Suprapubic skin (tissue), 4 donors: ENCODE data around the gene ANO8. TPM values are rescaled to one million over a fixed set of nuclear protein-coding genes. Genes with fewer than 3 reads are reported as not detected.

ENCODE experiments used
- DNase-seq, 2 donors: peaks; one replicate each; pipeline ENCODE4 v3.0.0-alpha.2; 2019; ENCODE audit warnings: low spot score in 2 of 2
- H3K27ac ChIP-seq: fragments of 200-600 bp; sonication (generic); one replicate; pipeline ENCODE4 v1.5.1; 2019
- H3K27me3 ChIP-seq: fragments of 200-600 bp; sonication (generic); one replicate; pipeline ENCODE4 v1.5.1; 2019
- H3K36me3 ChIP-seq: fragments of 200-600 bp; sonication (generic); one replicate; pipeline ENCODE4 v1.5.1; 2019
- H3K4me1 ChIP-seq: fragments of 200-600 bp; sonication (generic); one replicate; pipeline ENCODE4 v1.5.1; 2019
- H3K4me3 ChIP-seq: fragments of 200-600 bp; sonication (generic); one replicate; pipeline ENCODE4 v1.5.1; 2019; ENCODE audit warnings: mild to moderate bottlenecking
- H3K9me3 ChIP-seq: fragments of 200-600 bp; sonication (generic); one replicate; pipeline ENCODE4 v1.5.1; 2019
- CTCF ChIP-seq, 2 donors: fragments of 200-600 bp in 1 of 2; fragments of 450-650 bp in 1 of 2; sonication (generic) in 1 of 2; IDR thresholded peaks; one replicate each; pipeline ENCODE4 v1.5.1; 2016 to 2019; ENCODE audit warnings: antibody characterized with exemption in 2 of 2, mild to moderate bottlenecking in 1 of 2, moderate library complexity in 1 of 2
- EP300 ChIP-seq: sonication (generic); formaldehyde crosslinking; IDR thresholded peaks from one replicate; pipeline ENCODE4 v1.6.1; 2017; ENCODE audit warnings: antibody characterized with exemption
- POLR2A ChIP-seq, 2 donors: fragments of 450-650 bp; IDR thresholded peaks; one replicate each; pipeline ENCODE4 v1.6.1; 2017; ENCODE audit warnings: antibody characterized with exemption in 2 of 2, mild to moderate bottlenecking in 2 of 2, moderate library complexity in 2 of 2
- POLR2AphosphoS5 ChIP-seq, 3 donors: sonication (generic); formaldehyde crosslinking; IDR thresholded peaks; one replicate each; pipeline ENCODE4 v1.6.1; 2017; ENCODE audit warnings: antibody characterized with exemption in 3 of 3
- WGBS: methylation state at CpG from one replicate; pipeline ENCODE4 v1.1.5; 2018; 5-methylcytosine and 5-hydroxymethylcytosine counted together
- total RNA-seq, 4 donors: library from RNA; depleted of rRNA; stranded (reverse); fragments of >200 nt; gene quantifications; one replicate each; pipeline ENCODE4 v1.1.0, GENCODE V29; 2016

The ANO8 gene
- total RNA-seq, 4 donors from 2014 or later = 29.9 to 47.1 (median 37.1) TPM

- peak overlapping the region; percentile 78 for H3K4me3 ChIP-seq
- TF ChIP-seq POLR2A (IDR thresholded peaks at IDR 0.05) = no peak
- TF ChIP-seq EP300 = no peak
- TF ChIP-seq POLR2AphosphoS5 (IDR thresholded peaks at IDR 0.05) = no peak
- no peak for TF ChIP-seq CTCF (IDR thresholded peaks at IDR 0.05)
- no peak for DNase-seq
- 48% methylated on average over 10 of the region's 12 CpGs for WGBS
- peaks cover 54% of the 10 kb centered on the region for H3K4me1 ChIP-seq
- no peaks in the 10 kb centered on the region for H3K36me3 ChIP-seq
- H3K27ac ChIP-seq = no peak overlapping the region
- H3K9me3 ChIP-seq = no peaks in the 10 kb centered on the region
- no peaks in the 10 kb centered on the region for H3K27me3 ChIP-seq
Observed at GRCh38 chr19:17303940-17304267, 30.8 kb downstream of the ANO8 start.

GRCh38 chr19:17303167-17303939, 31.3 kb downstream of the ANO8 start, which contains the start of gene ABHD8:
TSS of gene ABHD8 (minus strand) at chr19:17303425. CDS start at chr19:17301616, 1,809 bp downstream.
- no peaks in the 10 kb centered on the region for H3K9me3 ChIP-seq
- H3K4me1 ChIP-seq = peaks cover 50% of the 10 kb centered on the region
- H3K4me3 ChIP-seq = peak within 1 kb of the TSS; percentile 78
- DNase-seq = peak; percentile 97 to 98
- peaks cover under 1% of the 10 kb centered on the region for H3K36me3 ChIP-seq
- no peaks in the 10 kb centered on the region for H3K27me3 ChIP-seq
- TF ChIP-seq CTCF (IDR thresholded peaks at IDR 0.05) (peak; percentile 40 to 72), POLR2A (IDR thresholded peaks at IDR 0.05) (no peak), EP300 (no peak), POLR2AphosphoS5 (IDR thresholded peaks at IDR 0.05) (no peak)
- peak within 1 kb of the TSS; percentile 47 for H3K27ac ChIP-seq
- 6% methylated on average over 10 of the region's 52 CpGs for WGBS

GRCh38 chr19:17302391-17303166, 32.1 kb downstream of the ANO8 start:
- TF ChIP-seq EP300 (no peak), CTCF (IDR thresholded peaks at IDR 0.05) (no peak), POLR2AphosphoS5 (IDR thresholded peaks at IDR 0.05) (no peak), POLR2A (IDR thresholded peaks at IDR 0.05) (no peak)
- Histone ChIP-seq H3K27me3 (no peaks in the 10 kb centered on the region), H3K4me1 (peaks cover 50% of the 10 kb centered on the region), H3K9me3 (no peaks in the 10 kb centered on the region), H3K4me3 (peak overlapping the region; percentile 78), H3K36me3 (peaks cover 6% of the 10 kb centered on the region), H3K27ac (peak overlapping the region; percentile 47)
- WGBS = 60% methylated on average over 1 of the region's 29 CpGs
- DNase-seq = peak in 1 of 2 donors; percentile 70

- WGBS = 95% methylated on average over 4 of the region's 51 CpGs
- Histone ChIP-seq H3K36me3 (peaks cover 6% of the 10 kb centered on the region), H3K4me1 (peaks cover 38% of the 10 kb centered on the region), H3K27me3 (no peaks in the 10 kb centered on the region), H3K27ac (no peak overlapping the region), H3K9me3 (no peaks in the 10 kb centered on the region), H3K4me3 (no peak overlapping the region)
- TF ChIP-seq EP300 (no peak), POLR2AphosphoS5 (IDR thresholded peaks at IDR 0.05) (no peak), CTCF (IDR thresholded peaks at IDR 0.05) (no peak), POLR2A (IDR thresholded peaks at IDR 0.05) (no peak)
- no peak for DNase-seq
Observed at GRCh38 chr19:17300992-17301619, 33.5 kb downstream of the ANO8 start.
